HepG2 (cell line): ENCODE results near the gene ADAMTS13. TPM values are rescaled to one million over a fixed set of nuclear protein-coding genes. Genes with fewer than 3 reads are reported as not detected.

ENCODE experiments used
- ATAD3A ChIP-seq: sonication (generic); formaldehyde crosslinking; IDR thresholded peaks from 2 replicates; pipeline ENCODE4 v1.4.0; 2020; ENCODE audit warnings: missing genetic modification reagents
- BCL6 ChIP-seq: IDR thresholded peaks from 2 replicates; pipeline ENCODE4 v1.6.1; 2016; ENCODE audit warnings: missing genetic modification reagents, missing compliant biosample characterization
- DMAP1 ChIP-seq: IDR thresholded peaks from 2 replicates; pipeline ENCODE4 v1.6.1; 2016
- MTA1 ChIP-seq: sonication (generic); formaldehyde crosslinking; IDR thresholded peaks from 2 replicates; pipeline ENCODE4 v1.4.0; 2020; ENCODE audit warnings: missing genetic modification reagents, mild to moderate bottlenecking, borderline replicate concordance
- MTF1 ChIP-seq: sonication (generic); formaldehyde crosslinking; IDR thresholded peaks from 2 replicates; pipeline ENCODE4 v1.5.0; 2020; ENCODE audit warnings: missing genetic modification reagents
- NFYC ChIP-seq: IDR thresholded peaks from 2 replicates; pipeline ENCODE4 v1.6.1; 2016; ENCODE audit warnings: missing genetic modification reagents, missing compliant biosample characterization
- NONO ChIP-seq, 2 experiments: fragments of 450-650 bp in 1 of 2; sonication (generic) in 1 of 2; formaldehyde crosslinking in 1 of 2; IDR thresholded peaks in 1 of 2; conservative IDR thresholded peaks in 1 of 2; 2 replicates each; pipeline versions ENCODE4 v1.6.1 to v1.8.0; 2017 to 2022; ENCODE audit warnings: mild to moderate bottlenecking in 1 of 2, missing genetic modification reagents in 1 of 2, moderate library complexity in 1 of 2
- RELA ChIP-seq: sonication (generic); formaldehyde crosslinking; IDR thresholded peaks from 2 replicates; pipeline ENCODE4 v1.4.0; 2020; ENCODE audit warnings: missing genetic modification reagents
- SALL1 ChIP-seq: sonication (generic); formaldehyde crosslinking; IDR thresholded peaks from 2 replicates; pipeline ENCODE4 v1.8.0; 2022; ENCODE audit warnings: mild to moderate bottlenecking, missing genetic modification reagents
- SAP130 ChIP-seq: IDR thresholded peaks from 2 replicates; pipeline ENCODE4 v1.6.1; 2016; ENCODE audit warnings: low read depth
- SKI ChIP-seq: fragments of 450-650 bp; IDR thresholded peaks from one replicate; pipeline ENCODE4 v1.6.1; 2018; ENCODE audit warnings: mild to moderate bottlenecking; ENCODE audit not compliant: partially characterized antibody
- SNAI1 ChIP-seq: sonication (generic); formaldehyde crosslinking; IDR thresholded peaks from 2 replicates; pipeline ENCODE4 v1.5.0; 2020; ENCODE audit warnings: mild to moderate bottlenecking, missing genetic modification reagents, borderline replicate concordance
- ZC3H13 ChIP-seq: sonication (generic); formaldehyde crosslinking; IDR thresholded peaks from 2 replicates; pipeline ENCODE4 v1.8.1; 2023; ENCODE audit warnings: mild to moderate bottlenecking, missing genetic modification reagents, moderate library complexity
- polyA plus RNA-seq, 8 experiments: library from polyadenylated mRNA; depleted of rRNA in 3 of 8; stranded (reverse) in 7 of 8; unstranded in 1 of 8; fragments of >200 nt; fragmentation: Illumina TruSeq in 4 of 8; extraction: Trizol in 4 of 8; gene quantifications; 2 replicates each; pipeline versions ENCODE4 v1.2.1 to v1.2.3, GENCODE V29; 2011 to 2016; ENCODE audit warnings: low read depth in 4 of 8, missing spikeins in 1 of 8, mixed read lengths in 1 of 8; ENCODE audit not compliant: insufficient read depth in 1 of 8
- total RNA-seq, 5 experiments: library from RNA; depleted of rRNA; stranded (reverse); fragments of >200 nt; fragmentation: Illumina TruSeq; extraction: Trizol; gene quantifications; 2 replicates each; pipeline ENCODE4 v1.2.3, GENCODE V29; 2016; ENCODE audit warnings: low read depth in 1 of 5
- TF ChIP-seq, protein P1 (sequence below): IDR thresholded peaks from 2 replicates; pipeline ENCODE4 v1.4.0; 2020; ENCODE audit warnings: mild to moderate bottlenecking, missing genetic modification reagents
- TF ChIP-seq, protein P2 (sequence below): sonication (generic); formaldehyde crosslinking; IDR thresholded peaks from 2 replicates; pipeline ENCODE4 v1.5.1; 2020; ENCODE audit warnings: missing genetic modification reagents, mild to moderate bottlenecking, borderline replicate concordance
- TF ChIP-seq, protein P3 (sequence below): sonication (generic); formaldehyde crosslinking; IDR thresholded peaks from 2 replicates; pipeline ENCODE4; 2020; ENCODE audit warnings: missing genetic modification reagents, mild to moderate bottlenecking, borderline replicate concordance
- TF ChIP-seq, protein P4 (sequence below), 2 experiments: sonication (generic) in 1 of 2; formaldehyde crosslinking in 1 of 2; IDR thresholded peaks; 2 replicates each; pipeline versions ENCODE4 v1.4.0 to v1.6.1; 2018 to 2020; ENCODE audit warnings: missing genetic modification reagents in 2 of 2, borderline replicate concordance in 1 of 2, low read depth in 1 of 2, mild to moderate bottlenecking in 1 of 2, missing biosample characterization in 1 of 2

ADAMTS13 gene
- total and polyA plus RNA-seq, 2 of the 13 experiments (the other 11 are each of a cell fraction or from before 2014, with no cell fraction given), result 0.91 to 4.5 TPM

DNA sequence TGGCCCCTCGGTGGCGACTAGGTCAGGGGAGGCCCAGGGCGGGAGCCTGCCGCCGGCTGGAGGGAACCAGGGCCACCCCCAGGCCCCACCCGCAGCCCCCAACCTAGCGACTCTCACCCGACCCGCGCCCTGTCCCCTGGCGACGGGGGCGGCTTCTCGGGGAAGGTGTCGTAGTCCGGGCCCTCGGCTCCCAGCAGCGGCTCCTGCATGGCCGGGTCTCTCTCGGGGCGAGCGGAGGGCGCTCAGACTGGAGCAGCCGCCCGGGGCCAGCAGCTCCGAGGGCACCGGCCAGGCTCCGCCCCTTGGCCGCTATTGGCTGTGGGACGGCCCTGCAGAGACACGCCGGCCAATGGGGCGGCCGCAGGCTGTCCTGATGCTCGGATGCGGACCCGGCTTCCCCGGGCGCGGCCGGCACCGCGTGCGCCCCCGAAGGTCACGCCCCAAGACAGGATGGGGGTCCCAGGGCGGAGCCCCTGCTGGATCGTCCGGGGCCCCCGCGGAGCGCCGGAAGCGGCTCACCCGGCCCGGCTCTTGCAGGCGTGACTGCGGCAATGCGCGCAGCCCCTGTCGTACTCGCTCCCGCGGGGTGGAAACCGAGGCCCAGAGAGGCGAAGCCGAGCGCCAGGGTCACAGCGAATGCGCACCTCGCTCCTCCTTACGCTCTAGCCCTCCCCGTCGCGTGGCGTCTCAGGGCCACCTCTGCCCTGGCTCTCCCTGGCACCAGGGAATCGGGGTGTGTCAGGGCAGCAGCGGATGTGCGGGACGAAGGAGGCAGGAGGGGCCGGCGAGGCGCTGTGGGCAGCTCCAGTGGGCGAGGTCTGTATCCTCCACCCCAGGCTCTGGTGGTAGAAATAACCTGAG lies 56.9 kb downstream of the ADAMTS13 start, which contains the start of gene SLC2A6 (continued):
- TF ChIP-seq, protein P1, sequence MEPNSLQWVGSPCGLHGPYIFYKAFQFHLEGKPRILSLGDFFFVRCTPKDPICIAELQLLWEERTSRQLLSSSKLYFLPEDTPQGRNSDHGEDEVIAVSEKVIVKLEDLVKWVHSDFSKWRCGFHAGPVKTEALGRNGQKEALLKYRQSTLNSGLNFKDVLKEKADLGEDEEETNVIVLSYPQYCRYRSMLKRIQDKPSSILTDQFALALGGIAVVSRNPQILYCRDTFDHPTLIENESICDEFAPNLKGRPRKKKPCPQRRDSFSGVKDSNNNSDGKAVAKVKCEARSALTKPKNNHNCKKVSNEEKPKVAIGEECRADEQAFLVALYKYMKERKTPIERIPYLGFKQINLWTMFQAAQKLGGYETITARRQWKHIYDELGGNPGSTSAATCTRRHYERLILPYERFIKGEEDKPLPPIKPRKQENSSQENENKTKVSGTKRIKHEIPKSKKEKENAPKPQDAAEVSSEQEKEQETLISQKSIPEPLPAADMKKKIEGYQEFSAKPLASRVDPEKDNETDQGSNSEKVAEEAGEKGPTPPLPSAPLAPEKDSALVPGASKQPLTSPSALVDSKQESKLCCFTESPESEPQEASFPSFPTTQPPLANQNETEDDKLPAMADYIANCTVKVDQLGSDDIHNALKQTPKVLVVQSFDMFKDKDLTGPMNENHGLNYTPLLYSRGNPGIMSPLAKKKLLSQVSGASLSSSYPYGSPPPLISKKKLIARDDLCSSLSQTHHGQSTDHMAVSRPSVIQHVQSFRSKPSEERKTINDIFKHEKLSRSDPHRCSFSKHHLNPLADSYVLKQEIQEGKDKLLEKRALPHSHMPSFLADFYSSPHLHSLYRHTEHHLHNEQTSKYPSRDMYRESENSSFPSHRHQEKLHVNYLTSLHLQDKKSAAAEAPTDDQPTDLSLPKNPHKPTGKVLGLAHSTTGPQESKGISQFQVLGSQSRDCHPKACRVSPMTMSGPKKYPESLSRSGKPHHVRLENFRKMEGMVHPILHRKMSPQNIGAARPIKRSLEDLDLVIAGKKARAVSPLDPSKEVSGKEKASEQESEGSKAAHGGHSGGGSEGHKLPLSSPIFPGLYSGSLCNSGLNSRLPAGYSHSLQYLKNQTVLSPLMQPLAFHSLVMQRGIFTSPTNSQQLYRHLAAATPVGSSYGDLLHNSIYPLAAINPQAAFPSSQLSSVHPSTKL (CRISPR knock-in tag), result peak; percentile 32
- TF ChIP-seq DMAP1 (CRISPR knock-in tag) (peak; percentile 18; the same call in 1 of the 2 replicates), NONO (IDR thresholded peaks at IDR 0.05) (no peak), NONO (CRISPR knock-in tag; conservative IDR thresholded peaks at IDR 0.05) (peak; percentile 52; the same call in 1 of the 2 replicates), ATAD3A (CRISPR knock-in tag) (no peak), MTF1 (no peak), SKI (no peak), NFYC (CRISPR knock-in tag) (peak; percentile 83), SALL1 (peak; percentile 17; the same call in 1 of the 2 replicates), ZC3H13 (CRISPR knock-in tag) (0 out of 2 replicates have a peak, but pooled peaks have one; percentile 35), SNAI1 (peak; percentile 81; the same call in 1 of the 2 replicates), SAP130 (CRISPR knock-in tag) (peak; percentile 76), BCL6 (CRISPR knock-in tag) (0 out of 2 replicates have a peak, but pooled peaks have one; percentile 1), MTA1 (CRISPR knock-in tag) (peak; percentile 57; the same call in 1 of the 2 replicates), RELA (CRISPR knock-in tag) (no peak)
- TF ChIP-seq, protein P2, sequence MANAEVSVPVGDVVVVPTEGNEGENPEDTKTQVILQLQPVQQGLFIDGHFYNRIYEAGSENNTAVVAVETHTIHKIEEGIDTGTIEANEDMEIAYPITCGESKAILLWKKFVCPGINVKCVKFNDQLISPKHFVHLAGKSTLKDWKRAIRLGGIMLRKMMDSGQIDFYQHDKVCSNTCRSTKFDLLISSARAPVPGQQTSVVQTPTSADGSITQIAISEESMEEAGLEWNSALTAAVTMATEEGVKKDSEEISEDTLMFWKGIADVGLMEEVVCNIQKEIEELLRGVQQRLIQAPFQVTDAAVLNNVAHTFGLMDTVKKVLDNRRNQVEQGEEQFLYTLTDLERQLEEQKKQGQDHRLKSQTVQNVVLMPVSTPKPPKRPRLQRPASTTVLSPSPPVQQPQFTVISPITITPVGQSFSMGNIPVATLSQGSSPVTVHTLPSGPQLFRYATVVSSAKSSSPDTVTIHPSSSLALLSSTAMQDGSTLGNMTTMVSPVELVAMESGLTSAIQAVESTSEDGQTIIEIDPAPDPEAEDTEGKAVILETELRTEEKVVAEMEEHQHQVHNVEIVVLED (CRISPR knock-in tag), result peak; percentile 16; the same call in 1 of the 2 replicates
- TF ChIP-seq, protein P3, sequence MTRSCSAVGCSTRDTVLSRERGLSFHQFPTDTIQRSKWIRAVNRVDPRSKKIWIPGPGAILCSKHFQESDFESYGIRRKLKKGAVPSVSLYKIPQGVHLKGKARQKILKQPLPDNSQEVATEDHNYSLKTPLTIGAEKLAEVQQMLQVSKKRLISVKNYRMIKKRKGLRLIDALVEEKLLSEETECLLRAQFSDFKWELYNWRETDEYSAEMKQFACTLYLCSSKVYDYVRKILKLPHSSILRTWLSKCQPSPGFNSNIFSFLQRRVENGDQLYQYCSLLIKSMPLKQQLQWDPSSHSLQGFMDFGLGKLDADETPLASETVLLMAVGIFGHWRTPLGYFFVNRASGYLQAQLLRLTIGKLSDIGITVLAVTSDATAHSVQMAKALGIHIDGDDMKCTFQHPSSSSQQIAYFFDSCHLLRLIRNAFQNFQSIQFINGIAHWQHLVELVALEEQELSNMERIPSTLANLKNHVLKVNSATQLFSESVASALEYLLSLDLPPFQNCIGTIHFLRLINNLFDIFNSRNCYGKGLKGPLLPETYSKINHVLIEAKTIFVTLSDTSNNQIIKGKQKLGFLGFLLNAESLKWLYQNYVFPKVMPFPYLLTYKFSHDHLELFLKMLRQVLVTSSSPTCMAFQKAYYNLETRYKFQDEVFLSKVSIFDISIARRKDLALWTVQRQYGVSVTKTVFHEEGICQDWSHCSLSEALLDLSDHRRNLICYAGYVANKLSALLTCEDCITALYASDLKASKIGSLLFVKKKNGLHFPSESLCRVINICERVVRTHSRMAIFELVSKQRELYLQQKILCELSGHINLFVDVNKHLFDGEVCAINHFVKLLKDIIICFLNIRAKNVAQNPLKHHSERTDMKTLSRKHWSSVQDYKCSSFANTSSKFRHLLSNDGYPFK, result peak; percentile 21; the same call in 1 of the 2 replicates
- TF ChIP-seq, protein P4, sequence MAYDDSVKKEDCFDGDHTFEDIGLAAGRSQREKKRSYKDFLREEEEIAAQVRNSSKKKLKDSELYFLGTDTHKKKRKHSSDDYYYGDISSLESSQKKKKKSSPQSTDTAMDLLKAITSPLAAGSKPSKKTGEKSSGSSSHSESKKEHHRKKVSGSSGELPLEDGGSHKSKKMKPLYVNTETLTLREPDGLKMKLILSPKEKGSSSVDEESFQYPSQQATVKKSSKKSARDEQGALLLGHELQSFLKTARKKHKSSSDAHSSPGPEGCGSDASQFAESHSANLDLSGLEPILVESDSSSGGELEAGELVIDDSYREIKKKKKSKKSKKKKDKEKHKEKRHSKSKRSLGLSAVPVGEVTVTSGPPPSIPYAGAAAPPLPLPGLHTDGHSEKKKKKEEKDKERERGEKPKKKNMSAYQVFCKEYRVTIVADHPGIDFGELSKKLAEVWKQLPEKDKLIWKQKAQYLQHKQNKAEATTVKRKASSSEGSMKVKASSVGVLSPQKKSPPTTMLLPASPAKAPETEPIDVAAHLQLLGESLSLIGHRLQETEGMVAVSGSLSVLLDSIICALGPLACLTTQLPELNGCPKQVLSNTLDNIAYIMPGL (CRISPR knock-in tag; IDR thresholded peaks at IDR 0.05; ENCODE audit: borderline replicate concordance in 1 of 2, low read depth in 1 of 2), result peak; percentile 7 to 48; a peak in 1 of 4 replicates
